ENCODE measurements around the gene PDGFD.

- no peak for TF ChIP-seq CTCF (IDR thresholded peaks at IDR 0.05; ENCODE audit: low read depth, low read length)
- TF ChIP-seq EZH2phosphoT487 (IDR thresholded peaks at IDR 0.05; ENCODE audit: low read depth) = no peak
Measured at GRCh38 chr11:104057908-104058307, 106.0 kb downstream of the PDGFD start.

All from OCI-LY3 (cell line).